Hepatocyte (in vitro differentiated cells): Measurements from ENCODE around the gene NUF2.

Source experiments
- EZH2 ChIP-seq: fragments of 200-600 bp; sonication (generic); IDR thresholded peaks from 2 replicates; pipeline ENCODE4 v1.6.1; 2016; ENCODE audit warnings: antibody characterized with exemption, mild to moderate bottlenecking, borderline replicate concordance
- TF ChIP-seq, protein P1 (sequence below): fragments of 200-600 bp; sonication (generic); IDR thresholded peaks from 2 replicates; pipeline ENCODE4 v1.5.1; 2016; ENCODE audit warnings: antibody characterized with exemption, mild to moderate bottlenecking; ENCODE audit not compliant: poor library complexity

DNA sequence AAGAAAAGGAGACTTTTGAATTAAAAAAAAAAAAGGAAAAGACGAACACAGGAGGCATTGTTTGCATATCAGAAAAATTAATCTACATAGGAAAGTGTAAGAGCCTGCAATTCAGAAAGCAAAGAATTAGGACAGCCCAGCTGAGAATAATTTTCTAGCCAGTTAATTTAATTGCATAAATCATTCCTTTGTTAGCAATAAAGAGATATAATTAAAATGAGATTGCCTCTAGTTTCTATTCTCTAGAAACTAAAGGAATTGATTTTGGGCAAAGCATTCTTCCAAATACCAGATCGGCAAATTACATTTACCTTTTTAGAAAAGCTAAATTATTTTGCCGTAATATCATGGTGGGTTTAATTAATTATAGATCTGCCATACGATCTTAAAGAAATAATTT, 46.0 kb downstream of the NUF2 start:
- TF ChIP-seq, protein P1, sequence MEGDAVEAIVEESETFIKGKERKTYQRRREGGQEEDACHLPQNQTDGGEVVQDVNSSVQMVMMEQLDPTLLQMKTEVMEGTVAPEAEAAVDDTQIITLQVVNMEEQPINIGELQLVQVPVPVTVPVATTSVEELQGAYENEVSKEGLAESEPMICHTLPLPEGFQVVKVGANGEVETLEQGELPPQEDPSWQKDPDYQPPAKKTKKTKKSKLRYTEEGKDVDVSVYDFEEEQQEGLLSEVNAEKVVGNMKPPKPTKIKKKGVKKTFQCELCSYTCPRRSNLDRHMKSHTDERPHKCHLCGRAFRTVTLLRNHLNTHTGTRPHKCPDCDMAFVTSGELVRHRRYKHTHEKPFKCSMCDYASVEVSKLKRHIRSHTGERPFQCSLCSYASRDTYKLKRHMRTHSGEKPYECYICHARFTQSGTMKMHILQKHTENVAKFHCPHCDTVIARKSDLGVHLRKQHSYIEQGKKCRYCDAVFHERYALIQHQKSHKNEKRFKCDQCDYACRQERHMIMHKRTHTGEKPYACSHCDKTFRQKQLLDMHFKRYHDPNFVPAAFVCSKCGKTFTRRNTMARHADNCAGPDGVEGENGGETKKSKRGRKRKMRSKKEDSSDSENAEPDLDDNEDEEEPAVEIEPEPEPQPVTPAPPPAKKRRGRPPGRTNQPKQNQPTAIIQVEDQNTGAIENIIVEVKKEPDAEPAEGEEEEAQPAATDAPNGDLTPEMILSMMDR, result no peak
- no peak for TF ChIP-seq EZH2
